ENCODE data around the gene CAMK1D.

Gene CAMK1D

GRCh38 chr10:12615296-12616220 is 266.2 kb downstream of the CAMK1D start:
- Histone ChIP-seq H3K79me2 (ENCODE audit: control insufficient read depth, low read length) (peaks cover 34% of the 10 kb centered on the region), H3K36me3 (ENCODE audit: control insufficient read depth, low read length) (no peaks in the 10 kb centered on the region), H3K4me1 (ENCODE audit: control insufficient read depth, low read length) (peaks cover 3% of the 10 kb centered on the region; the same call in 1 of the 2 replicates), H3K9me2 (replicated peaks; ENCODE audit: control insufficient read depth, low read length) (no peaks in the 10 kb centered on the region), H3F3A (ENCODE audit: control insufficient read depth, insufficient read depth) (no peaks in the 10 kb centered on the region), H3K9me3 (ENCODE audit: control insufficient read depth, insufficient read depth, low read length) (no peaks in the 10 kb centered on the region), H3K27ac (ENCODE audit: low read depth, low read length) (no peak overlapping the region), H4K20me1 (ENCODE audit: control insufficient read depth, insufficient read depth, low read depth, low read length) (peaks cover 8% of the 10 kb centered on the region; the same call in 1 of the 2 replicates), H3K4me3 (ENCODE audit: low read length) (no peak overlapping the region), H3K27me3 (ENCODE audit: control insufficient read depth, low read length) (no peaks in the 10 kb centered on the region), H3K4me2 (ENCODE audit: low read length) (no peak overlapping the region)
- no peak for TF ChIP-seq CTCF (IDR thresholded peaks at IDR 0.05; ENCODE audit: low read depth, low read length, poor library complexity, severe bottlenecking)

- no peak overlapping the region for H3K4me3 ChIP-seq (ENCODE audit: low read length)
- TF ChIP-seq CTCF (IDR thresholded peaks at IDR 0.05; ENCODE audit: low read depth, low read length, poor library complexity, severe bottlenecking) (no peak), EZH2phosphoT487 (IDR thresholded peaks at IDR 0.05; ENCODE audit: borderline replicate concordance, low read length) (no peak)
- no peaks in the 10 kb centered on the region for H3K27me3 ChIP-seq (ENCODE audit: control insufficient read depth, low read length)
- H4K20me1 ChIP-seq (ENCODE audit: control insufficient read depth, insufficient read depth, low read depth, low read length), result peaks cover 8% of the 10 kb centered on the region; the same call in 1 of the 2 replicates
- no peaks in the 10 kb centered on the region for H3F3A ChIP-seq (ENCODE audit: control insufficient read depth, insufficient read depth)
- H3K36me3 ChIP-seq (ENCODE audit: control insufficient read depth, low read length), result no peaks in the 10 kb centered on the region
- peaks cover 3% of the 10 kb centered on the region; the same call in 1 of the 2 replicates for H3K4me1 ChIP-seq (ENCODE audit: control insufficient read depth, low read length)
- peaks cover 52% of the 10 kb centered on the region for H3K79me2 ChIP-seq (ENCODE audit: control insufficient read depth, low read length)
- H3K4me2 ChIP-seq (ENCODE audit: low read length), result no peak overlapping the region
- no peak overlapping the region for H3K27ac ChIP-seq (ENCODE audit: low read depth, low read length)
- no peaks in the 10 kb centered on the region for H3K9me2 ChIP-seq (replicated peaks; ENCODE audit: control insufficient read depth, low read length)
- H3K9me3 ChIP-seq (ENCODE audit: control insufficient read depth, insufficient read depth, low read length), result no peaks in the 10 kb centered on the region; the same call in 1 of the 2 replicates
Measured at GRCh38 chr10:12617191-12618175, 268.1 kb downstream of the CAMK1D start.

- Histone ChIP-seq H4K20me1 (ENCODE audit: control insufficient read depth, insufficient read depth, low read depth, low read length) (0 out of 2 replicates have a peak, but pooled peaks cover under 1% of the 10 kb centered on the region), H3K36me3 (ENCODE audit: control insufficient read depth, low read length) (no peaks in the 10 kb centered on the region), H3K79me2 (ENCODE audit: control insufficient read depth, low read length) (peaks cover 40% of the 10 kb centered on the region), H3K9me3 (ENCODE audit: control insufficient read depth, insufficient read depth, low read length) (no peaks in the 10 kb centered on the region; the same call in 1 of the 2 replicates), H3K4me1 (ENCODE audit: control insufficient read depth, low read length) (peaks cover 3% of the 10 kb centered on the region; the same call in 1 of the 2 replicates), H3F3A (ENCODE audit: control insufficient read depth, insufficient read depth) (no peaks in the 10 kb centered on the region), H3K27ac (ENCODE audit: low read depth, low read length) (no peak overlapping the region), H3K4me2 (ENCODE audit: low read length) (no peak overlapping the region), H3K9me2 (replicated peaks; ENCODE audit: control insufficient read depth, low read length) (no peaks in the 10 kb centered on the region), H3K4me3 (ENCODE audit: low read length) (no peak overlapping the region), H3K27me3 (ENCODE audit: control insufficient read depth, low read length) (no peaks in the 10 kb centered on the region)
- no peak for TF ChIP-seq CTCF (IDR thresholded peaks at IDR 0.05; ENCODE audit: low read depth, low read length, poor library complexity, severe bottlenecking)
- no peak for TF ChIP-seq EZH2phosphoT487 (IDR thresholded peaks at IDR 0.05; ENCODE audit: borderline replicate concordance, low read length)
Measured at GRCh38 chr10:12622016-12622415, 272.7 kb downstream of the CAMK1D start.

All from DOHH2 (cell line).